Keratinocyte (primary cell): ENCODE data around the gene RPL29. TPM values are rescaled to one million over a fixed set of nuclear protein-coding genes. Genes with fewer than 3 reads are reported as not detected.

ENCODE experiments used
- DNase-seq: peaks from one replicate; pipeline ENCODE4 v3.0.0-alpha.2; 2011; ENCODE audit warnings: low read depth, missing footprints, low spot score
- FAIRE-seq: peaks from 2 replicates; lab custom pipeline; 2011; peaks lifted over from hg19 to GRCh38; lab: Jason Lieb, UNC
- H2AFZ ChIP-seq: 2 replicates; pipeline ENCODE4 v1.6.0; 2012; ENCODE audit warnings: low read length, control low read depth, inconsistent platforms; ENCODE audit not compliant: control insufficient read depth
- H3K27ac ChIP-seq: 2 replicates; pipeline ENCODE4 v1.5.1; 2011; ENCODE audit warnings: low read length; ENCODE audit not compliant: control insufficient read depth, insufficient read depth
- H3K27me3 ChIP-seq: 3 replicates; pipeline ENCODE4 v1.6.0; 2011; ENCODE audit warnings: low read length; ENCODE audit not compliant: control insufficient read depth, insufficient read depth; ENCODE audit errors: extremely low read depth
- H3K36me3 ChIP-seq, 2 experiments: 2 replicates in 1 of 2; 3 replicates in 1 of 2; pipeline ENCODE4 v1.5.1; 2011; ENCODE audit warnings: low read length in 2 of 2, mild to moderate bottlenecking in 1 of 2; ENCODE audit not compliant: control insufficient read depth in 2 of 2, insufficient read depth in 2 of 2; ENCODE audit errors: extremely low read depth in 1 of 2
- H3K4me1 ChIP-seq: 3 replicates; pipeline ENCODE4 v1.5.1; 2011; ENCODE audit warnings: low read length; ENCODE audit not compliant: control insufficient read depth, insufficient read depth; ENCODE audit errors: extremely low read depth
- H3K4me2 ChIP-seq: 3 replicates; pipeline ENCODE4 v1.6.0; 2011; ENCODE audit warnings: low read depth, low read length; ENCODE audit not compliant: control insufficient read depth, insufficient read depth; ENCODE audit errors: extremely low read depth
- H3K4me3 ChIP-seq, 3 experiments: fragments of 200-600 bp in 1 of 3; sonication (generic) in 1 of 3; 2 replicates in 2 of 3; 3 replicates in 1 of 3; pipeline ENCODE4 v1.5.1; 2011 to 2016; ENCODE audit warnings: low read length in 3 of 3, mild to moderate bottlenecking in 3 of 3, control low read depth in 2 of 3, inconsistent platforms in 1 of 3, low read depth in 1 of 3, mixed read lengths in 1 of 3, mixed run types in 1 of 3, moderate library complexity in 1 of 3; ENCODE audit not compliant: control insufficient read depth in 2 of 3, insufficient read depth in 2 of 3; ENCODE audit errors: extremely low read depth in 1 of 3
- H3K79me2 ChIP-seq: 2 replicates; pipeline ENCODE4 v1.6.0; 2012; ENCODE audit warnings: low read length; ENCODE audit not compliant: control insufficient read depth, insufficient read depth
- H3K9ac ChIP-seq: 3 replicates; pipeline ENCODE4 v1.6.0; 2011; ENCODE audit warnings: low read length; ENCODE audit not compliant: control insufficient read depth, insufficient read depth; ENCODE audit errors: extremely low read depth
- H3K9me1 ChIP-seq: 3 replicates; pipeline ENCODE4 v1.6.0; 2011; ENCODE audit warnings: low read length; ENCODE audit not compliant: control insufficient read depth, insufficient read depth; ENCODE audit errors: extremely low read depth
- H3K9me3 ChIP-seq: 2 replicates; pipeline ENCODE4 v1.5.1; 2012; ENCODE audit warnings: low read depth, low read length; ENCODE audit not compliant: control insufficient read depth
- H4K20me1 ChIP-seq: 3 replicates; pipeline ENCODE4 v1.6.0; 2011; ENCODE audit warnings: low read length; ENCODE audit not compliant: control insufficient read depth, insufficient read depth; ENCODE audit errors: extremely low read depth
- CTCF ChIP-seq, 3 experiments: IDR thresholded peaks in 1 of 3; conservative IDR thresholded peaks in 1 of 3; optimal IDR thresholded peaks in 1 of 3; 2 replicates in 2 of 3; 3 replicates in 1 of 3; pipeline versions ENCODE3 to v1.5.1; 2011; ENCODE audit warnings: low read length in 3 of 3, mild to moderate bottlenecking in 3 of 3, moderate library complexity in 2 of 3, control low read depth in 1 of 3, inconsistent platforms in 1 of 3; ENCODE audit not compliant: insufficient read depth in 2 of 3; ENCODE audit errors: extremely low read depth in 1 of 3
- EZH2 ChIP-seq: IDR thresholded peaks from one replicate; pipeline ENCODE4 v1.6.1; 2012; ENCODE audit warnings: inconsistent platforms, mild to moderate bottlenecking, low read length, moderate library complexity
- dilution Hi-C: fragments of 300-500 bp; cut with MboI; formaldehyde crosslinking; loops from one replicate; pipeline ENCODE4 v1.7.0; 2020; ENCODE audit warnings: low sequenced_read_pairs; ENCODE audit not compliant: extremely low pct_ligation_motif_present
- polyA plus RNA-seq, 5 experiments: library from polyadenylated mRNA; depleted of rRNA in 3 of 5; stranded (reverse) in 3 of 5; stranded (forward) in 1 of 5; unstranded in 1 of 5; fragments of >200 nt; gene quantifications; 1 replicate in 1 of 5; 2 replicates in 3 of 5; 3 replicates in 1 of 5; pipeline versions ENCODE4 v1.2.1 to v1.2.3, GENCODE V29; 2011 to 2012; ENCODE audit warnings: missing spikeins in 2 of 5, low read depth in 1 of 5, low replicate concordance in 1 of 5

The RPL29 gene
- polyA plus RNA-seq, 1 donor (not counting 4 experiments of a cell fraction or from before 2014, with no cell fraction given), result 1,648 TPM

GRCh38 chr3:52019352-52020080 lies 23.8 kb upstream of the RPL29 start:
- Histone ChIP-seq H3K4me2 (no peak overlapping the region), H3K36me3 (no peaks in the 10 kb centered on the region), H3K9ac (no peak overlapping the region), H3K27me3 (no peaks in the 10 kb centered on the region), H3K4me1 (no peaks in the 10 kb centered on the region), H3K9me3 (no peaks in the 10 kb centered on the region), H3K79me2 (no peaks in the 10 kb centered on the region), H4K20me1 (no peaks in the 10 kb centered on the region), H3K27ac (no peak overlapping the region), H2AFZ (no peak overlapping the region), H3K9me1 (no peaks in the 10 kb centered on the region), H3K4me3 (no peak overlapping the region)
- DNase-seq (no peak), FAIRE-seq (no peak)
- dilution Hi-C loops, result no loop called here
- no peak for TF ChIP-seq EZH2
- no peak for TF ChIP-seq CTCF (optimal IDR thresholded peaks at IDR 0.05 in 1 of 3, IDR thresholded peaks at IDR 0.05 in 1 of 3, conservative IDR thresholded peaks at IDR 0.05 in 1 of 3; ENCODE audit: extremely low read depth in 1 of 3, insufficient read depth in 2 of 3, low read length in 3 of 3)

- H3K4me1 ChIP-seq, result no peaks in the 10 kb centered on the region
- no peak overlapping the region for H3K9ac ChIP-seq
- H3K9me1 ChIP-seq, result no peaks in the 10 kb centered on the region
- no peak for DNase-seq
- no peak overlapping the region for H3K4me3 ChIP-seq
- H3K27ac ChIP-seq, result no peak overlapping the region
- dilution Hi-C loops, result no loop called here
- no peak for FAIRE-seq
- H4K20me1 ChIP-seq, result no peaks in the 10 kb centered on the region
- no peaks in the 10 kb centered on the region for H3K79me2 ChIP-seq
- TF ChIP-seq CTCF (optimal IDR thresholded peaks at IDR 0.05 in 1 of 3, IDR thresholded peaks at IDR 0.05 in 1 of 3, conservative IDR thresholded peaks at IDR 0.05 in 1 of 3; ENCODE audit: extremely low read depth in 1 of 3, insufficient read depth in 2 of 3, low read length in 3 of 3) (no peak), EZH2 (no peak)
- H2AFZ ChIP-seq, result no peak overlapping the region
- no peaks in the 10 kb centered on the region for H3K36me3 ChIP-seq
- H3K27me3 ChIP-seq, result no peaks in the 10 kb centered on the region
- H3K4me2 ChIP-seq, result no peak overlapping the region
- H3K9me3 ChIP-seq, result no peaks in the 10 kb centered on the region
Observed at GRCh38 chr3:52018319-52019000, 22.8 kb upstream of the RPL29 start.
